Neuronal stem cell (in vitro differentiated cells): ENCODE data around the gene ABHD8.

Source experiments
- DNase-seq: peaks from one replicate; pipeline ENCODE4 v3.0.0-alpha.2; 2013; ENCODE audit warnings: low spot score
- H2AFZ ChIP-seq: one replicate; pipeline ENCODE4 v1.6.1; 2013; ENCODE audit warnings: mild to moderate bottlenecking, low read length, inconsistent platforms
- H2AK5ac ChIP-seq: 2 replicates; pipeline ENCODE4 v1.6.1; 2013; ENCODE audit warnings: low read depth, mild to moderate bottlenecking, inconsistent platforms, low read length, moderate library complexity, mixed read lengths
- H2BK120ac ChIP-seq: 2 replicates; pipeline ENCODE4 v1.6.1; 2013; ENCODE audit warnings: low read depth, mild to moderate bottlenecking, inconsistent platforms, low read length, moderate library complexity, mixed read lengths
- H2BK12ac ChIP-seq: one replicate; pipeline ENCODE4 v1.6.1; 2013; ENCODE audit warnings: low read length, inconsistent platforms
- H2BK15ac ChIP-seq: 2 replicates; pipeline ENCODE4 v1.6.1; 2013; ENCODE audit warnings: mild to moderate bottlenecking, low read length, inconsistent platforms, mixed read lengths
- H2BK5ac ChIP-seq: one replicate; pipeline ENCODE4 v1.6.1; 2013; ENCODE audit warnings: inconsistent platforms, mild to moderate bottlenecking, low read length, moderate library complexity
- H3K14ac ChIP-seq: one replicate; pipeline ENCODE4 v1.6.1; 2013; ENCODE audit warnings: low read length, inconsistent platforms
- H3K18ac ChIP-seq: 2 replicates; pipeline ENCODE4 v1.6.1; 2013; ENCODE audit warnings: low read length, inconsistent platforms
- H3K23ac ChIP-seq: 2 replicates; pipeline ENCODE4 v1.6.1; 2013; ENCODE audit warnings: low read depth, mild to moderate bottlenecking, mixed read lengths, low read length, inconsistent platforms; ENCODE audit not compliant: poor library complexity
- H3K27ac ChIP-seq: replicated peaks from 3 replicates; pipeline ENCODE4 v1.5.1; 2013; ENCODE audit warnings: low read length, inconsistent platforms
- H3K27me3 ChIP-seq, 3 experiments: 2 replicates each; pipeline ENCODE4 v1.6.1; 2013; ENCODE audit warnings: low read length in 3 of 3, mild to moderate bottlenecking in 2 of 3, inconsistent platforms in 1 of 3, low read depth in 1 of 3, mixed read lengths in 1 of 3, moderate library complexity in 1 of 3; ENCODE audit not compliant: control insufficient read depth in 3 of 3, insufficient read depth in 3 of 3
- H3K36me3 ChIP-seq, 2 donors: replicated peaks in 1 of 2; 2 replicates each; pipeline ENCODE4 v1.6.1; 2013; ENCODE audit warnings: low read length in 2 of 2; ENCODE audit not compliant: control insufficient read depth in 2 of 2, insufficient read depth in 2 of 2
- H3K4ac ChIP-seq: 2 replicates; pipeline ENCODE4 v1.6.1; 2013; ENCODE audit warnings: inconsistent platforms, mild to moderate bottlenecking, low read length, moderate library complexity
- H3K4me1 ChIP-seq, 2 donors: 1 replicate in 1 of 2; 2 replicates in 1 of 2; pipeline ENCODE4 v1.6.1; 2013; ENCODE audit warnings: low read length in 2 of 2, low read depth in 1 of 2; ENCODE audit not compliant: control insufficient read depth in 2 of 2, insufficient read depth in 1 of 2
- H3K4me2 ChIP-seq: one replicate; pipeline ENCODE4 v1.6.1; 2013; ENCODE audit warnings: mild to moderate bottlenecking, low read length, inconsistent platforms; ENCODE audit not compliant: insufficient read depth, poor library complexity, severe bottlenecking
- H3K4me3 ChIP-seq, 2 donors: 2 replicates each; pipeline ENCODE4 v1.5.1; 2013; ENCODE audit warnings: low read length in 2 of 2, mild to moderate bottlenecking in 2 of 2, inconsistent platforms in 1 of 2, moderate library complexity in 1 of 2
- H3K79me1 ChIP-seq: one replicate; pipeline ENCODE4 v1.6.1; 2013; ENCODE audit warnings: low read depth, mild to moderate bottlenecking, inconsistent platforms, low read length, moderate library complexity
- H3K9ac ChIP-seq: one replicate; pipeline ENCODE4 v1.6.1; 2013; ENCODE audit warnings: mild to moderate bottlenecking, low read depth, low read length, inconsistent platforms; ENCODE audit not compliant: poor library complexity
- H3K9me3 ChIP-seq, 2 donors: replicated peaks in 1 of 2; 2 replicates each; pipeline versions ENCODE3 to v1.6.1; 2013; ENCODE audit warnings: low read length in 2 of 2, mild to moderate bottlenecking in 2 of 2, inconsistent platforms in 1 of 2, low read depth in 1 of 2, mixed read lengths in 1 of 2, moderate library complexity in 1 of 2; ENCODE audit not compliant: control insufficient read depth in 2 of 2, insufficient read depth in 1 of 2
- H4K8ac ChIP-seq: one replicate; pipeline ENCODE4 v1.6.1; 2013; ENCODE audit warnings: low read depth, mild to moderate bottlenecking, inconsistent platforms, low read length, moderate library complexity
- H4K91ac ChIP-seq: one replicate; pipeline ENCODE4 v1.6.1; 2013; ENCODE audit warnings: low read length, low read depth, mild to moderate bottlenecking, inconsistent platforms; ENCODE audit not compliant: poor library complexity
- WGBS, 2 donors: extraction: QIAGEN DNeasy Blood & Tissue Kit; methylation state at CpG; one replicate each; pipeline ENCODE4 v1.1.7; 2013; ENCODE audit warnings: missing lambda C conversion rate in 2 of 2, mixed read lengths in 1 of 2; ENCODE audit not compliant: insufficient read length in 2 of 2, insufficient replicate concordance in 1 of 2; ENCODE audit errors: extremely low coverage in 2 of 2; 5-methylcytosine and 5-hydroxymethylcytosine counted together

Gene ABHD8

DNA sequence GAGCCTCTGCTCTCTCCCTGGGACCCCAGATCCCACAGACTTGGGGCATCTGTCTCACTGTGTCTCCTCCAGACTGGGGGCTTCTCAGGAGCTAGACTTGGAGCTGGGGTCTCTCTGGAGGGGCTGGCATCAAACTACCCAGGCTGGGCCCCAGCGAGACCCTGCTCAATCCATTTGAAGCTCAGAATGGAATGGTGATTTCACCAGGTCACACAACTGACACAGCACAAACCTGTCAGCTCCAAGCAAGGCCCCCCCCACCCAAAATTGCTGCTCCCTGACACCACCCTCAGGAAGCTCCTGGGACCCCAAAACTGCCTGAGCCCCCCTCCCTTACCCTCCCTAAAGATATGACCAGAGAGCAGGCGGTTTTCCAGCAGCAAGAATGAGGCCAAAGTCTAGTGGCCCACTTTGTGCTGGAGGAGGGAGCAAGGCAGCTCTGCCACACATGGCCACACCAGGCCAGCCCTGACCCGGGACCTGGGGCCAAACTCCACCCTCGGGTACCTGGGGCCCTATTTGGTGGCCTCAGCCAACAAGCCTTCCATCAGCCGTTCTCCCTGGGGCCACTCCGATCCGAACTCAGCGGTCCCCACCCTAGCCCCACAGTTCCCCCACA lies 59.9 kb downstream of the ABHD8 start:
- no peak overlapping the region for H2AFZ ChIP-seq
- H3K27me3 ChIP-seq, result no peaks in the 10 kb centered on the region
- H3K23ac ChIP-seq, result no peak overlapping the region
- peaks cover 18% of the 10 kb centered on the region for H3K79me1 ChIP-seq
- no peak overlapping the region for H4K91ac ChIP-seq
- H2BK120ac ChIP-seq, result no peak overlapping the region
- peaks cover 25 to 38% of the 10 kb centered on the region in 2 donors for H3K4me1 ChIP-seq
- H3K36me3 ChIP-seq, result peaks cover 3 to 26% of the 10 kb centered on the region in 2 donors
- peak overlapping the region; percentile 20 for H3K18ac ChIP-seq
- no peak for DNase-seq
- no CpG with 5 or more reads among the region's 8 CpGs for WGBS, 2 donors
- no peak overlapping the region for H3K27ac ChIP-seq
- no peak overlapping the region for H3K14ac ChIP-seq
- no peak overlapping the region for H2BK15ac ChIP-seq
- no peaks in the 10 kb centered on the region for H3K9me3 ChIP-seq
- no peak overlapping the region for H3K9ac ChIP-seq
- peak overlapping the region; percentile 61 for H2AK5ac ChIP-seq
- no peak overlapping the region for H2BK5ac ChIP-seq
- H3K4ac ChIP-seq, result no peak overlapping the region
- H3K4me2 ChIP-seq, result peak overlapping the region; percentile 97
- H2BK12ac ChIP-seq, result no peak overlapping the region
- H4K8ac ChIP-seq, result no peak overlapping the region
- peak overlapping the region; percentile 91 to 92 for H3K4me3 ChIP-seq

DNA sequence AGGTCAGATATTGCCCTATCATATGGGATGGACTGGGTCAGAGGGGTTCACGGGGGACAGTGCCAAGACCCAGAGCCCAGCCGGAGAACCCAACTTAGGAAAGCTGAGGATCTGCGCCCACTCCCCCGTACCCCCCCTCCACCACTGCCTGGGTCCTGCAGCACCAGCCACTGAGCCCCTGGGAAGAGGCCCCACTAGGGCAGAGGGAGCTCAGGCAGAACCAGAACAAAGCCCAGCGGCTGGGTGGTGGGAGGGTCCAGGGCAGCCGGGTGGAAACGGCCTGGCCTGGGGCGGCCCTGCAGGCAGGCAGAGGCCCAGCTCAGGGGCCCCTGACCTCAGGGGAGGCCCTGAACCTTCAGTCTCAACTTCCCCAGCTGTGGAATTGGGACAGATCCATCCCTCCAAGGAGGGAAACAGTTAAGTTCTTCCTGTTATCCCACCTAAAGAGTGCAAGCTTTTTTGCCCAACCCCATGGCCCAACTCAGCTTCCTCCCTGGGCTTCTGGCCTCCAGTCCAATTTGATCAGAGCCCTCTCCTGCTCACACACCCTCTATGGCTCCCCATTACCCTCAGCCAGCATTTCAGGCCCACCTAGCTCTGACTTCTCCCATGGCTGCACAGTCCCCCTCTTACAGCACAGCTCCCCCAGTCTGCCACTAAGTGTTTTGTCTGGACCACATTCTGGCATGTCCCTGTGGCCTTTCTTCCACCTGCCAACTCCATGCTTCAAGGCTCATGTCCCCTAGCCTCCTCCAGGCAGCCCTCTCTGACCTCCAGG lies 60.6 kb downstream of the ABHD8 start:
- H3K18ac ChIP-seq, result peak overlapping the region; percentile 2
- no peak overlapping the region for H2BK12ac ChIP-seq
- no peak overlapping the region for H2AK5ac ChIP-seq
- H3K27ac ChIP-seq, result no peak overlapping the region
- DNase-seq, result no peak
- peaks cover 18% of the 10 kb centered on the region for H3K79me1 ChIP-seq
- peak overlapping the region in 1 of 2 donors; percentile 92 for H3K4me3 ChIP-seq
- no peak overlapping the region for H4K91ac ChIP-seq
- peak overlapping the region; percentile 57 for H3K9ac ChIP-seq
- no peak overlapping the region for H3K4ac ChIP-seq
- no peak overlapping the region for H3K4me2 ChIP-seq
- H3K4me1 ChIP-seq, result peaks cover 18 to 31% of the 10 kb centered on the region in 2 donors
- no peak overlapping the region for H2BK120ac ChIP-seq
- no peak overlapping the region for H2BK15ac ChIP-seq
- peaks cover 6 to 33% of the 10 kb centered on the region in 2 donors for H3K36me3 ChIP-seq
- no peaks in the 10 kb centered on the region for H3K9me3 ChIP-seq
- WGBS, 2 donors, result no CpG with 5 or more reads among the region's 8 CpGs
- H2BK5ac ChIP-seq, result no peak overlapping the region
- H3K27me3 ChIP-seq, result no peaks in the 10 kb centered on the region
- H4K8ac ChIP-seq, result no peak overlapping the region
- no peak overlapping the region for H3K14ac ChIP-seq
- no peak overlapping the region for H3K23ac ChIP-seq
- no peak overlapping the region for H2AFZ ChIP-seq
